Raji (cell line): Measurements from ENCODE around the gene GZF1.
A peak's percentile ranks its signal among the peaks of the same experiment; 100 is the strongest.

ENCODE experiments used
- POLR2A ChIP-seq: IDR thresholded peaks from 2 replicates; pipeline ENCODE4 v1.6.1; 2011; ENCODE audit warnings: low read depth, low read length, control low read depth; ENCODE audit not compliant: insufficient read depth

Gene GZF1

GRCh38 chr20:23407781-23408464 is 45.9 kb downstream of the GZF1 start:
- no peak for TF ChIP-seq POLR2A

GRCh38 chr20:23408957-23409356 is 47.0 kb downstream of the GZF1 start:
- TF ChIP-seq POLR2A = no peak

- TF ChIP-seq POLR2A = no peak
Measured at GRCh38 chr20:23409800-23410199, 47.8 kb downstream of the GZF1 start.

- TF ChIP-seq POLR2A = no peak
Measured at GRCh38 chr20:23410916-23411695, 49.1 kb downstream of the GZF1 start.

DNA sequence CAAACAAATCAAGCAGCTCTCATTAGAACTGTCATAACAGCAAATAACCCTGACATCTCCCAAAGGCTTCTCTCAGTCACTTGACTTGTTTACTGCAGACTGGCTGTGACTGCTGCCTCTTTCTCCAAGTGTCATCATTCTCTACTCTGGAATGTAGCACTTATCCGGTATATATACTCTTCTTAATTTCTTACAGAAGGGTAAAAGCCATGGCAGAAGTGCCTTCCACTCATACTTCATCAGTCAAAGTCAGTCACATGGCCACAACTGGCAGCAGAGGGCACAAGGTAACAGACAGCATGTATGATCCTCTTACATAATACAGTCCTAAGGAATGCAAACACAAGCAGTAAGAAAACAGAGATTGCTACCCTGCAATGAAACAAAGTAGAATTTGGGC is 50.0 kb downstream of the GZF1 start:
- TF ChIP-seq POLR2A = no peak

DNA sequence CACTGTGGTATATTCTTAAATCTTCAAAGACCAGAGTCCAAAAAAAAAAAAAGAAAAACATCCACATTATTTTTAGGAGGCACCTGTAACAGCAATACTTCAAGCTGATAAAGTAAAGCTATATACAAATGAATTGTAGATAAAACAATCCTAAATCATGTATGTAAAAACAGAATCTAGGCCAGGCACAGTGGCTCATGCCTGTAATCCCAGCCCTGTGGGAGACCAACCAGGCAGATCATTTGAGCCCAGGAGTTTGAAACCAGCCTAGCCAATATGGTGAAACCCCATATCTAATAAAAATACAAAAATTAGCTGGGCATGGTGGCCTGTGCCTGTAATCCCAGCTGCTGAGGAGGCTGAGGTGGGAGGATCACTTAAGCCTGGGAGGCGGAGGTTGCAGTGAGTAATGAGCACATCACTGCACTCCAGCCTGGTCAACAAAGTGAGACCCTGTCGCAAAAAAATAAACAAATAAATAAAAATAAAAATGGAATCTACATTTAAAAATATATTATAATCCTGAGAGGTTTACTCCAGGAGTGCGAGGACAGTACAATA is 52.0 kb downstream of the GZF1 start:
- TF ChIP-seq POLR2A = no peak

DNA sequence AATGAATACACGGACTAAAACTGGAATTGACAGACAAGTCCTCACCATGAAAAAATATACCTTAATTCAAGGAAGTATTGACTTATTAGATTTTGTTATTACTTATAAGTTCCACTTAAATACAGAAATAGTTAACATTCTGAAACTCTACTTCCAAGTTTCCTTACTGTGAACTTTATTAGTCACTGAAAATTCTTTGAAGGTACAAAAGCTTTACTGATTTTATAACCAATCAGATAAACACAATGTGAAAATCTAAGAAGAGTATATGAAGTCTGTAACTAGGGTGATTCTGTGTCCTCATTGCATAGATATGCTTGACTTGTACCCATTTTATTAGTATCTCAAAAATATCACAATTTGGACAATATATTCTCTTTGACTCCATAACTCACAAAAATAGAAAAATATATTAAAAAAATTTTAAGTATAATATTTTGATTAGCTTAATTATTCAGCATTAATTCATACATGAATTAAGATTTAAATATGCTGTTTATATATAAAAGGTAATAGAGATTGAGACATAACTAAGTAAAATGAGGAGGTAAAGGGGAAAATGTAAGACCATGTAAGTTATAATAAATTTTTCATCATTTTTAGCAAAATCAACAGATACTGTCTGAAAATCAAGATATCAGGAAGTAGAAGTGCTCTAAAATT is 52.7 kb downstream of the GZF1 start:
- no peak for TF ChIP-seq POLR2A

- TF ChIP-seq POLR2A = no peak
Measured at GRCh38 chr20:23415555-23415954, 53.6 kb downstream of the GZF1 start.

GRCh38 chr20:23415959-23416583 is 54.1 kb downstream of the GZF1 start:
- TF ChIP-seq POLR2A = no peak

DNA sequence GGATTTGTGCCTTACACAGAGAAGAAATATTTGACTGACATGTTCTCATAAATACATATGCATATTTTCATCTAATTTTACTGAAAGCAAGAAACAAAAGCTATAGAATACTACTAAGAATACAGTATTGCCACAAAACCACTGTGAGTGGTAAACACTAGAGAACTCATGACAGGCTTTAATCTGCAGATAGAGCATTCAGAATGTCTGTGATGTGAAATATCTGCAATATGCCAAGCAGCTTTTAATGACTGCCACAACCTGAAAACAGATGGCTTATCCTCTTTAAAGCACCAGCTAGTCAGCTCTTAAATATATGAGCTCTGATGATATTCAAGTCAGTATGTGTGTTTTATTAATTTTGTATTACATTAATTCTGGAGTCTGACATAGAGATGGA is 55.9 kb downstream of the GZF1 start:
- TF ChIP-seq POLR2A = no peak

- TF ChIP-seq POLR2A = no peak
Measured at GRCh38 chr20:23419657-23419994, 57.6 kb downstream of the GZF1 start.

- no peak for TF ChIP-seq POLR2A
Measured at GRCh38 chr20:23419995-23420901, 58.3 kb downstream of the GZF1 start.

DNA sequence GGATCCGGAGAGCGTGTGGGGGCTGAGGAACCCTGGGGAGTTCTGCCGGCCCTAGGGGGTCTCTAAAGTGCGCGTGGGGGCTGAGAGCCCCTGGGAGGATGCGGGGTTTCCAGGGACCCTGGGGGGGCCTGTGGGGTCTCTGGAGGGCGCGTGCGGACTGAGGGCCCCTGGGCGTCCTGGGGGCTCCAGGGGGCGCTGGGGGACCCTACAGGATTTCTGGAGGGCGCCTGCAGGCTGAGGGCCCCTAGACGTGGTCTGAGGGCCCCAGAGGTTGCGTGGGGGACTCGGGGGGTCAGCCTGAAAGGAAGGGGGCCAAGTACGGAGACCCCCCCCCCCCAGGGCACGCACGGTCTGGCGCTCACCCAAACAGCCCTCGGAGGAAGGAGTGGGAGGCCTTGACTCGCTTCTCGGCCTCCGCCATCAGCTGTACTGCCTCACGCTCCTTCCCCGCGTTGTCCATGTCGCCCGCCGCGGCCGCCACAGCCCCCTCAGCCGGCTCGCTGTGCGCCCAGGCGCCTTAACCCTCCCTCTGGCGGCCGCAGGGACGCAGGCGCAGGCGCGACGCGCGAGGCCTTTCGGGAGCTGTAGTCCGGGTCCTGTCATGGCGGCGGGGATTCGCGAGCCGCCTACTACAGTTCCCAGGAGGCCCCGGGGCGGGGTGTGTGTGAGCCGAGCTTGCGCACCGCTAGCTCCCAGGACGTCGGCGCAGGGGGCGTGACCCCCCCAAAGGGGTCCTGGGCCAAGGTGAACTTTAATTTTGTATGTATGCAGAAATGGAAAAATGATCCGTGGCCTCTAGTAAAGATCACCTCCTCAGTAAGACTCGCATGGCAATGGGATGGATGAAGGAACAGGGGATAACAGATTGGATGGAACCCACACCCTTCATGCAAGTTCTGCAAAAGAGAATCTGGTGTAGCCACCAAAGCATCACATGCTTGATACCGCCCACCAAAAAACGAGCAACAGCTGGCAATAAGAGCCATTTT is 59.3 kb downstream of the GZF1 start, which contains the start of gene NAPB:
Gene NAPB, minus strand, starts transcription at position 546 of the 989 bp plus-strand sequence. Its CDS starts 86 bp downstream, at position 460.
- peak; percentile 91 for TF ChIP-seq POLR2A
